GM18499 (cell line): ENCODE results near the gene POLE.

Experiments
- ATAC-seq: cut with Tn5 transposase; IDR thresholded peaks from one replicate; pipeline ENCODE4 v1.9.1; 2021; ENCODE audit warnings: moderate number of reproducible peaks; ENCODE audit not compliant: insufficient read depth, unreplicated experiment

The POLE gene

DNA sequence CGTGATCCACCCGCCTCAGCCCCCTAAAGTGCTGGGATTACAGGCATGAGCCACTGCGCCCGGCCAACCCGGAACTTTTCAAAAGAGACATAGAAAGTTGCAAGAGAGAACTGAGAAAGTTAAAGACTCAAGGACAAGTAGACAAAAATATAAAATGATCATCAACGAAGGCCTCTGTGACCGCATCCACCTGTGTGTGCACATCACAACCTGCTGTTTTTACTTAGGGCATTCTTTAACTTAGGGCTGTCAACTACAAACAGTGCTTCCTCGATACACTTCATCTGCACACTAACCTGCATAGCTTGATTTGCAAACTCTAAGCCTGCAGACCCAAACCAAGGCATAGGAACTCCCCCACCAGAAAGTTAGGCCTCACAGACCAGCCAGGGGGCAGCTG is 53.7 kb downstream of the POLE start:
- ATAC-seq, result no peak

- ATAC-seq, result no peak
Observed at GRCh38 chr12:132632521-132633228, 54.5 kb downstream of the POLE start.

- no peak for ATAC-seq
Observed at GRCh38 chr12:132631666-132632065, 55.5 kb downstream of the POLE start.

DNA sequence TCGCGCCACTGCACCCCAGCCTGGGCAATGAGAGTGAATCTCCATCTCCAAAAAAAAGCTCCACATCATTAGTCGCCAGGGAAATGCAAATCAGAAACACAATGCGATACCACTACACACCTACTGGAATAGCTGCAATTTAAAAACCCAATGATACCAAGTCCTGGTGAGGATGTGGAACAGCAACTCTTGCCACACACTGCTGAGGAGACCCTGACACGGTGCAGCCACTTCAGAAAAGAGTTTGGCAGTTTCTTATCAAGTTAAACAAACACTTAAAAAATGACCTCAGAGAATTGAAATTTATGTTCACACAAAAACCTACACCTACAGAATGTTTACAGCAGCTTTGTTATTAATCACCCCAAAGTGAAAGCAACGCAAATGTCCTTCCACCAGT is 56.5 kb downstream of the POLE start:
- ATAC-seq, result no peak

GRCh38 chr12:132629330-132629729 is 57.8 kb downstream of the POLE start:
- ATAC-seq, result no peak

- ATAC-seq, result no peak
Observed at GRCh38 chr12:132625731-132626430, 61.3 kb downstream of the POLE start.

DNA sequence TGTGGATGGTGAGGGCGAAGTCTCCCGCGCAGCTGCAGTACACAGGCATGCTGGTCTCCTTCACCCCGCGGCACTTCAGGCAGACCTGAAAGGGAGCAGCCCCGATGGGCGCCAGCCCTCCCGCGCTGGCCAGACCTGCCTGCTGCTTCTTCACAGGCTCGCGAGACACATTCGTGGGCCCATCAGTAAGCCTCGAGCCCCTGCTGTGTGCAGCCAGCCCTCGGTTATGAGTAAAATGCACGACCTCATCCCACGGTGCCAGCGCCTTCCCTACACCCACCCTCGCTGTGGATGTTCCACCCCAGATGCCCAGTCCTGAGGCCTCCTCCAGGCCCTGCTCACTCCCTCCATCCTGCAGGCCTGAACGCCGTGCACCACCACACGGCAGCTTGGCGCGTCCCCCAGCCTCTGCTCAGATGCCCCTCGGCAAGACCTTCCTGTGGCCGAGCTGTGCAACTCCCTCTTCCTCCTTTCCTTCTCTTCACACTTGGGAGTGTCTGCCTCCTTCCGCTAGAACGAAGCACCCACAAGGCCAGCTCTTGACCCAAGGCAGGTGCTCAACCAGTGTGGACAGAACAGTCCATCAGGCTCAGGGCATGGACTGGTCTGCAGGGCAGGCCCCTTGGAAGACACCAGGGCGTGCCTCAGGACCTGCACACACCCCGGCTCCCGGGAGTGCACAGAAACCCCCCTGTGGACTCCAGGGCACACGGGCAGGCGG is 62.1 kb downstream of the POLE start:
- ATAC-seq, result no peak

DNA sequence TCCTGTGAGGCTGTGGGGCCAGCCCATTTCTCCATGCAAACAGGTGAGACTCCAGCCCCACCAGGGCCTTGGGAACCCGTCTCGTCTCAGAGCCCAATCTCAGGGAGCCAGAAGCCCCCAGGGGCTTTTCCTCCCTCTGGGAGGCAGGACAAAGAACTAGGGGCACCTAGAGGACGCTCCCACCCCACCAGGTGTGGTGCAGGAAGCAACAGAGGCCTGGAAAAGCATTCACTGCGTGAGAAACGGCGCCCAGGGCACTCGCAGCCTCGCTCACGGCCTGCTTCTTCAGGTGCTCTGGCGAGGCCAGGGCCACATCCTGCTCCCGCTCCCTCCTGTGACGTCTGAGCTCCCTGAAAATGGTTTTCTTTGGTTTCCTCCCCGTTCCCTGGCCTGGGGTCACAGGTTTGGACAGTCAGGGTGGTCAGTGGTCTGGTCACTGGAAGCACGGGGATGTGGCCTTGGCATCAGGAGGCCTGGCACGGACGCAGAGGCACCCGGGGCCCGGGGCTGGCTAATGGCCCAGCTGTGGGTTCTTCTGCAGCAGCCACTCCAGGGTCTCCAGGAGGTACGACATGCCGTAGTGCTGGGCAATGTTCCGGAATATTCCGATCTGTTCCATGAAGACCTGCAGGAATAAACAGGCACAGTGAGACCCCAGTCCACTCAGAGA is 62.8 kb downstream of the POLE start:
- no peak for ATAC-seq

DNA sequence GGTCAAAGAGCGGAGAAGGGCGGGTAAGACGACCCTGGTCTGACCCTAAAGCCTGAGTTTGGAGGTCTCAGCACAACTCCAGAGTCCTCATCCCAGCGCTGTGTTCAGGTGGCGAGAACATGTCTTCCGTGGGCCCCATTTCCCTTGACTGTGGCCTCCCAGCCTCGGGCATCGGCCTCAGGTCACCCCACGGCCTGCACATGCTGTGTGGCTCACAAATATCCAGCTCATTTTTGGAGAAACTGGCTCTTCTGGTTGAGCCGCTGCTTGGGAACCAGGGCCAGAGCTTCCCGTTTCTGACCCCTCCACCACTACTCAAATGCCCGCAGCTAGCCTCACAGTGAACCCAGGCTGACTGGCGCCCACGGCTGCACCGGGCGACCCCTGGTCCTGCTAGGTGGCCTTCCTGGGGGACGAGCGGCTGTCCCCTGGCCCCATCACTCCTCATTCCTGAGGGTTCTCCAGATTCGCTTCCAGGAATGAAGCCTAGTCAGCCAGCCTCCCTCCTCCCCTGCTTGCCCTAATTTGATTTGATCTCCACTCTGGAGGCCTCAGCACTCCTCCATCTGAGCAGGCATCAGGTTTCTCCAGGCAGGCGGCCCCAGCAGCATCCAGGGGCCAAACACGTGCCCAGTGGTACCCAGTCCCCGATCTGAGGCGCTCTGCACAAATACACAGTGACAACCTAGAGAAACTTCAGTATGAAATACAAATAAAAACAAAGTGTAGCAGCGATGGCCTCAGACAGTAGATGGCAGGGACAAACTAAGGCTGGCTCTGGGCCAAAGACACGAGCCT is 63.9 kb downstream of the POLE start:
- ATAC-seq, result no peak

GRCh38 chr12:132622437-132623071 is 64.6 kb downstream of the POLE start:
- ATAC-seq, result no peak

GRCh38 chr12:132621657-132622435 is 65.3 kb downstream of the POLE start:
- ATAC-seq, result no peak

DNA sequence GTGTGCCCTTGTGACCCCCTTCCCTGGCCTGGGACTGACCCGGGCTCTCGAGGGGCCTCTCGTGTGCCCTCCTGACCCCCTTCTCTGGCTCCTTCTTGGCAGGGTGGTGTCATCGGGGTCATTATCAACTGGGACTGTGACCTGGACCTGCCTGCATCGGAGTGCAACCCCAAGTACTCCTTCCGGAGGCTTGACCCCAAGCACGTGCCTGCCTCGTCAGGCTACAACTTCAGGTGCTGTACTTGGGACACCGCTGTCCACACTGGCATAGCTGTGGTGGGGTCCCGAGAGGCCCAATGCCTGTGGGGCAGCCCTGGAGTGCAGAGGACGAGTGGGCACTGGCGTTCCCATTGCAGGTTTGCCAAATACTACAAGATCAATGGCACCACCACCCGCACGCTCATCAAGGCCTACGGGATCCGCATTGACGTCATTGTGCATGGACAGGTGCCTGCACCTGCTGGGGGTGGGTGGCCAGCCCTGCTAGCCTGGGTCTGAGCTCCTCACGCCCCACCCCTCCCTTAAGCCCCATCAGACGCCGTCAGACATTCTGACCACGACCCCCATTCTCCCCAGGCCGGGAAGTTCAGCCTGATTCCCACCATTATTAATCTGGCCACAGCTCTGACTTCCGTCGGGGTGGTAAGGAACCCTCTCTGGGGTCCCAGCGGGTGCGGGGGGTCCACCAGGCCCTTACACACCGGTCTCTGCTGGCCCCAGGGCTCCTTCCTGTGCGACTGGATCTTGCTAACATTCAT is 66.1 kb downstream of the POLE start:
- no peak for ATAC-seq

- ATAC-seq, result no peak
Observed at GRCh38 chr12:132620113-132620898, 66.8 kb downstream of the POLE start.

- no peak for ATAC-seq
Observed at GRCh38 chr12:132619386-132620112, 67.6 kb downstream of the POLE start.

DNA sequence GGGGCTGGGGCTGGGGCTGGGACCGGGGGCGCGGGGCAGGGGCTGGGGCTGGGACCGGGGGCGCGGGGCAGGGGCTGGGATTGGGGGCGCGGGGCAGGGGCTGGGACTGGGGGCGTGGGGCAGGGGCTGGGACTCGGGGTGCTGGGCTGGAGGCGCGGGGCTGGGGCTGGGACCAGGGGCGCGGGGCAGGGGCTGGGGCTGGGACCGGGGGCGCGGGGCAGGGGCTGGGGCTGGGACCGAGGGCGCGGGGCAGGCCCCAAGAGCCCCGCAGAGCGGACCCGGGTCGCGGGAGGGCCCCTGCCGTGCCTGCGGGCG is 68.1 kb downstream of the POLE start:
- ATAC-seq, result no peak

GRCh38 chr12:132618683-132619043 is 68.5 kb downstream of the POLE start, which contains the start of gene P2RX2:
P2RX2 (plus strand) TSS chr12:132618776; CDS start chr12:132618817, 41 bp downstream.
- ATAC-seq, result no peak
